Keratinocyte (primary cell): ENCODE results near the gene DGKD. TPM values are rescaled to one million over a fixed set of nuclear protein-coding genes. Genes with fewer than 3 reads are reported as not detected.

Experiments used
- DNase-seq: peaks from one replicate; pipeline ENCODE4 v3.0.0-alpha.2; 2011; ENCODE audit warnings: low read depth, missing footprints, low spot score
- FAIRE-seq: peaks from 2 replicates; lab custom pipeline; 2011; peaks lifted over from hg19 to GRCh38; lab: Jason Lieb, UNC
- H2AFZ ChIP-seq: 2 replicates; pipeline ENCODE4 v1.6.0; 2012; ENCODE audit warnings: low read length, control low read depth, inconsistent platforms; ENCODE audit not compliant: control insufficient read depth
- H3K27ac ChIP-seq: 2 replicates; pipeline ENCODE4 v1.5.1; 2011; ENCODE audit warnings: low read length; ENCODE audit not compliant: control insufficient read depth, insufficient read depth
- H3K27me3 ChIP-seq: 3 replicates; pipeline ENCODE4 v1.6.0; 2011; ENCODE audit warnings: low read length; ENCODE audit not compliant: control insufficient read depth, insufficient read depth; ENCODE audit errors: extremely low read depth
- H3K36me3 ChIP-seq, 2 experiments: 2 replicates in 1 of 2; 3 replicates in 1 of 2; pipeline ENCODE4 v1.5.1; 2011; ENCODE audit warnings: low read length in 2 of 2, mild to moderate bottlenecking in 1 of 2; ENCODE audit not compliant: control insufficient read depth in 2 of 2, insufficient read depth in 2 of 2; ENCODE audit errors: extremely low read depth in 1 of 2
- H3K4me1 ChIP-seq: 3 replicates; pipeline ENCODE4 v1.5.1; 2011; ENCODE audit warnings: low read length; ENCODE audit not compliant: control insufficient read depth, insufficient read depth; ENCODE audit errors: extremely low read depth
- H3K4me2 ChIP-seq: 3 replicates; pipeline ENCODE4 v1.6.0; 2011; ENCODE audit warnings: low read depth, low read length; ENCODE audit not compliant: control insufficient read depth, insufficient read depth; ENCODE audit errors: extremely low read depth
- H3K4me3 ChIP-seq, 3 experiments: fragments of 200-600 bp in 1 of 3; sonication (generic) in 1 of 3; 2 replicates in 2 of 3; 3 replicates in 1 of 3; pipeline ENCODE4 v1.5.1; 2011 to 2016; ENCODE audit warnings: low read length in 3 of 3, mild to moderate bottlenecking in 3 of 3, control low read depth in 2 of 3, inconsistent platforms in 1 of 3, low read depth in 1 of 3, mixed read lengths in 1 of 3, mixed run types in 1 of 3, moderate library complexity in 1 of 3; ENCODE audit not compliant: control insufficient read depth in 2 of 3, insufficient read depth in 2 of 3; ENCODE audit errors: extremely low read depth in 1 of 3
- H3K79me2 ChIP-seq: 2 replicates; pipeline ENCODE4 v1.6.0; 2012; ENCODE audit warnings: low read length; ENCODE audit not compliant: control insufficient read depth, insufficient read depth
- H3K9ac ChIP-seq: 3 replicates; pipeline ENCODE4 v1.6.0; 2011; ENCODE audit warnings: low read length; ENCODE audit not compliant: control insufficient read depth, insufficient read depth; ENCODE audit errors: extremely low read depth
- H3K9me1 ChIP-seq: 3 replicates; pipeline ENCODE4 v1.6.0; 2011; ENCODE audit warnings: low read length; ENCODE audit not compliant: control insufficient read depth, insufficient read depth; ENCODE audit errors: extremely low read depth
- H3K9me3 ChIP-seq: 2 replicates; pipeline ENCODE4 v1.5.1; 2012; ENCODE audit warnings: low read depth, low read length; ENCODE audit not compliant: control insufficient read depth
- H4K20me1 ChIP-seq: 3 replicates; pipeline ENCODE4 v1.6.0; 2011; ENCODE audit warnings: low read length; ENCODE audit not compliant: control insufficient read depth, insufficient read depth; ENCODE audit errors: extremely low read depth
- CTCF ChIP-seq, 3 experiments: IDR thresholded peaks in 1 of 3; conservative IDR thresholded peaks in 1 of 3; optimal IDR thresholded peaks in 1 of 3; 2 replicates in 2 of 3; 3 replicates in 1 of 3; pipeline versions ENCODE3 to v1.5.1; 2011; ENCODE audit warnings: low read length in 3 of 3, mild to moderate bottlenecking in 3 of 3, moderate library complexity in 2 of 3, control low read depth in 1 of 3, inconsistent platforms in 1 of 3; ENCODE audit not compliant: insufficient read depth in 2 of 3; ENCODE audit errors: extremely low read depth in 1 of 3
- EZH2 ChIP-seq: IDR thresholded peaks from one replicate; pipeline ENCODE4 v1.6.1; 2012; ENCODE audit warnings: inconsistent platforms, mild to moderate bottlenecking, low read length, moderate library complexity
- dilution Hi-C: fragments of 300-500 bp; cut with MboI; formaldehyde crosslinking; loops from one replicate; pipeline ENCODE4 v1.7.0; 2020; ENCODE audit warnings: low sequenced_read_pairs; ENCODE audit not compliant: extremely low pct_ligation_motif_present
- polyA plus RNA-seq, 5 experiments: library from polyadenylated mRNA; depleted of rRNA in 3 of 5; stranded (reverse) in 3 of 5; stranded (forward) in 1 of 5; unstranded in 1 of 5; fragments of >200 nt; gene quantifications; 1 replicate in 1 of 5; 2 replicates in 3 of 5; 3 replicates in 1 of 5; pipeline versions ENCODE4 v1.2.1 to v1.2.3, GENCODE V29; 2011 to 2012; ENCODE audit warnings: missing spikeins in 2 of 5, low read depth in 1 of 5, low replicate concordance in 1 of 5

The DGKD gene
- polyA plus RNA-seq, 1 donor (not counting 4 experiments of a cell fraction or from before 2014, with no cell fraction given): 6.1 TPM

- no peaks in the 10 kb centered on the region for H3K4me1 ChIP-seq
- no peak overlapping the region for H3K4me2 ChIP-seq
- H3K9ac ChIP-seq: no peak overlapping the region
- H3K27me3 ChIP-seq: peaks cover 17% of the 10 kb centered on the region
- H3K9me3 ChIP-seq: no peaks in the 10 kb centered on the region
- no peaks in the 10 kb centered on the region for H3K36me3 ChIP-seq
- FAIRE-seq (no peak), DNase-seq (no peak)
- H3K79me2 ChIP-seq: no peaks in the 10 kb centered on the region
- H2AFZ ChIP-seq: no peak overlapping the region
- no peak overlapping the region for H3K27ac ChIP-seq
- no peaks in the 10 kb centered on the region for H4K20me1 ChIP-seq
- TF ChIP-seq CTCF (optimal IDR thresholded peaks at IDR 0.05 in 1 of 3, IDR thresholded peaks at IDR 0.05 in 1 of 3, conservative IDR thresholded peaks at IDR 0.05 in 1 of 3; ENCODE audit: extremely low read depth in 1 of 3, insufficient read depth in 2 of 3, low read length in 3 of 3) (no peak), EZH2 (no peak)
- H3K9me1 ChIP-seq: no peaks in the 10 kb centered on the region
- no peak overlapping the region for H3K4me3 ChIP-seq
- dilution Hi-C loops: no loop called here
Measured at GRCh38 chr2:233314180-233314925, 39.9 kb upstream of the DGKD start.

GRCh38 chr2:233317196-233317943 is 36.9 kb upstream of the DGKD start:
- Histone ChIP-seq H3K27me3 (peaks cover 27% of the 10 kb centered on the region), H4K20me1 (no peaks in the 10 kb centered on the region), H3K9me1 (no peaks in the 10 kb centered on the region), H3K4me2 (no peak overlapping the region), H3K9ac (no peak overlapping the region), H3K79me2 (no peaks in the 10 kb centered on the region), H3K4me3 (no peak overlapping the region), H3K9me3 (no peaks in the 10 kb centered on the region), H3K27ac (no peak overlapping the region), H3K4me1 (no peaks in the 10 kb centered on the region), H3K36me3 (no peaks in the 10 kb centered on the region), H2AFZ (no peak overlapping the region)
- dilution Hi-C loops: no loop called here
- TF ChIP-seq CTCF (optimal IDR thresholded peaks at IDR 0.05 in 1 of 3, IDR thresholded peaks at IDR 0.05 in 1 of 3, conservative IDR thresholded peaks at IDR 0.05 in 1 of 3; ENCODE audit: extremely low read depth in 1 of 3, insufficient read depth in 2 of 3, low read length in 3 of 3): no peak
- TF ChIP-seq EZH2: no peak
- FAIRE-seq: no peak
- no peak for DNase-seq
